H9 (cell line): ENCODE data around the gene RNF227. TPM values are rescaled to one million over a fixed set of nuclear protein-coding genes. Genes with fewer than 3 reads are reported as not detected.

Experiments
- DNase-seq: peaks from one replicate; pipeline ENCODE4 v3.0.0-alpha.2; 2017
- H2AFZ ChIP-seq: one replicate; pipeline ENCODE4 v1.6.1; 2013; ENCODE audit warnings: mild to moderate bottlenecking, low read length, control low read depth, moderate library complexity
- H2AK5ac ChIP-seq: 2 replicates; pipeline ENCODE4 v1.6.1; 2013; ENCODE audit warnings: low read length, control low read depth, mixed read lengths; ENCODE audit not compliant: insufficient read length
- H2BK120ac ChIP-seq: one replicate; pipeline ENCODE4 v1.6.1; 2013; ENCODE audit warnings: low read depth, mild to moderate bottlenecking, low read length, control low read depth, inconsistent platforms; ENCODE audit not compliant: poor library complexity, severe bottlenecking
- H2BK12ac ChIP-seq: 2 replicates; pipeline ENCODE4 v1.6.1; 2013; ENCODE audit warnings: low read length, control low read depth, mixed read lengths, low read depth; ENCODE audit not compliant: insufficient read length
- H2BK15ac ChIP-seq: 2 replicates; pipeline ENCODE4 v1.6.1; 2013; ENCODE audit warnings: low read depth, low read length, control low read depth
- H2BK20ac ChIP-seq: one replicate; pipeline ENCODE4 v1.6.1; 2013; ENCODE audit warnings: low read depth, mild to moderate bottlenecking, low read length, control low read depth, inconsistent platforms; ENCODE audit not compliant: poor library complexity, severe bottlenecking
- H2BK5ac ChIP-seq: 2 replicates; pipeline ENCODE4 v1.6.1; 2013; ENCODE audit warnings: low read length, control low read depth, mixed read lengths; ENCODE audit not compliant: insufficient read length
- H3K14ac ChIP-seq: 2 replicates; pipeline ENCODE4 v1.6.1; 2013; ENCODE audit warnings: low read length, control low read depth; ENCODE audit not compliant: insufficient read depth
- H3K18ac ChIP-seq: 2 replicates; pipeline ENCODE4 v1.6.1; 2013; ENCODE audit warnings: low read depth, mild to moderate bottlenecking, mixed read lengths, low read length, control low read depth; ENCODE audit not compliant: insufficient read length
- H3K23ac ChIP-seq: 2 replicates; pipeline ENCODE4 v1.6.1; 2013; ENCODE audit warnings: low read length, control low read depth, mixed read lengths, low read depth; ENCODE audit not compliant: insufficient read length
- H3K23me2 ChIP-seq: 2 replicates; pipeline ENCODE4 v1.6.1; 2013; ENCODE audit warnings: low read depth, mild to moderate bottlenecking, mixed read lengths, low read length, control low read depth; ENCODE audit not compliant: insufficient read length, poor library complexity, severe bottlenecking
- H3K27ac ChIP-seq: 2 replicates; pipeline ENCODE4 v1.5.1; 2013; ENCODE audit warnings: low read length, control low read depth, mixed read lengths, low read depth; ENCODE audit not compliant: insufficient read length
- H3K27me3 ChIP-seq: 2 replicates; pipeline ENCODE4 v1.6.1; 2013; ENCODE audit warnings: low read length, control low read depth, inconsistent platforms; ENCODE audit not compliant: insufficient read depth
- H3K4ac ChIP-seq: 2 replicates; pipeline ENCODE4 v1.6.1; 2013; ENCODE audit warnings: low read depth, mild to moderate bottlenecking, control low read depth, inconsistent platforms, low read length, moderate library complexity
- H3K4me1 ChIP-seq: 2 replicates; pipeline ENCODE4 v1.6.1; 2013; ENCODE audit warnings: low read length, control low read depth, inconsistent platforms; ENCODE audit not compliant: insufficient read depth
- H3K4me2 ChIP-seq: 2 replicates; pipeline ENCODE4 v1.6.1; 2013; ENCODE audit warnings: low read length, control low read depth, mixed read lengths; ENCODE audit not compliant: insufficient read length, insufficient read depth
- H3K56ac ChIP-seq: 2 replicates; pipeline ENCODE4 v1.6.1; 2013; ENCODE audit warnings: low read depth, mild to moderate bottlenecking, mixed read lengths, low read length, control low read depth; ENCODE audit not compliant: insufficient read length
- H3K79me1 ChIP-seq: 2 replicates; pipeline ENCODE4 v1.6.1; 2013; ENCODE audit warnings: low read depth, mild to moderate bottlenecking, moderate library complexity, low read length, control low read depth, inconsistent platforms; ENCODE audit not compliant: insufficient read depth, poor library complexity, severe bottlenecking
- H3K79me2 ChIP-seq: 2 replicates; pipeline ENCODE4 v1.6.1; 2013; ENCODE audit warnings: low read length, control low read depth, inconsistent platforms; ENCODE audit not compliant: insufficient read depth
- H3K9ac ChIP-seq: 2 replicates; pipeline ENCODE4 v1.6.1; 2013; ENCODE audit warnings: low read length, control low read depth, mixed read lengths; ENCODE audit not compliant: insufficient read length; ENCODE audit errors: extremely low read depth
- H3K9me3 ChIP-seq: one replicate; pipeline ENCODE4 v1.6.1; 2013; ENCODE audit warnings: low read depth, low read length, inconsistent platforms; ENCODE audit not compliant: control insufficient read depth
- H3T11ph ChIP-seq: one replicate; pipeline ENCODE4 v1.6.1; 2013; ENCODE audit warnings: mild to moderate bottlenecking, low read length, control low read depth, inconsistent platforms
- H4K20me1 ChIP-seq: one replicate; pipeline ENCODE4 v1.6.1; 2013; ENCODE audit not compliant: control insufficient read depth, insufficient read length, insufficient read depth
- H4K5ac ChIP-seq: 2 replicates; pipeline ENCODE4 v1.6.1; 2013; ENCODE audit warnings: low read depth, mild to moderate bottlenecking, mixed read lengths, low read length, control low read depth; ENCODE audit not compliant: insufficient read length
- H4K8ac ChIP-seq: replicated peaks from 2 replicates; pipeline ENCODE4 v1.6.1; 2013; ENCODE audit warnings: low read length, control low read depth, mixed read lengths, low read depth; ENCODE audit not compliant: insufficient read length
- H4K91ac ChIP-seq: 2 replicates; pipeline ENCODE4 v1.6.1; 2013; ENCODE audit warnings: low read depth, mild to moderate bottlenecking, moderate library complexity, mixed read lengths, low read length, control low read depth; ENCODE audit not compliant: insufficient read length
- H3K27ac Mint-ChIP-seq, 3 experiments: 2 replicates in 2 of 3; 3 replicates in 1 of 3; pipeline ENCODE4 v1.8.0; 2020 to 2021; ENCODE audit warnings: mixed read lengths in 3 of 3, mild to moderate bottlenecking in 1 of 3, moderate library complexity in 1 of 3
- H3K27me3 Mint-ChIP-seq: 2 replicates; pipeline ENCODE4 v1.8.0; 2021; ENCODE audit warnings: low read depth, mild to moderate bottlenecking, moderate library complexity, mixed read lengths
- H3K36me3 Mint-ChIP-seq, 3 experiments: 2 replicates in 2 of 3; 3 replicates in 1 of 3; pipeline ENCODE4 v1.8.0; 2020 to 2021; ENCODE audit warnings: low read depth in 3 of 3, mixed read lengths in 3 of 3; ENCODE audit not compliant: insufficient read depth in 1 of 3
- H3K4me1 Mint-ChIP-seq, 2 experiments: 2 replicates each; pipeline ENCODE4 v1.8.0; 2020; ENCODE audit warnings: mixed read lengths in 2 of 2
- H3K4me3 Mint-ChIP-seq, 2 experiments: 2 replicates in 1 of 2; 3 replicates in 1 of 2; pipeline ENCODE4 v1.8.0; 2020 to 2021; ENCODE audit warnings: mild to moderate bottlenecking in 2 of 2, mixed read lengths in 2 of 2, moderate library complexity in 1 of 2
- H3K9me3 Mint-ChIP-seq, 2 experiments: 2 replicates in 1 of 2; 3 replicates in 1 of 2; pipeline ENCODE4 v1.8.0; 2020; ENCODE audit warnings: mild to moderate bottlenecking in 2 of 2, mixed read lengths in 2 of 2, moderate library complexity in 1 of 2
- WGBS: extraction: QIAGEN DNeasy Blood & Tissue Kit; methylation state at CpG from one replicate; pipeline ENCODE4 v1.1.7; 2013; ENCODE audit warnings: missing lambda C conversion rate, low lambda C conversion rate, mixed read lengths; ENCODE audit not compliant: insufficient read length; ENCODE audit errors: extremely low coverage; 5-methylcytosine and 5-hydroxymethylcytosine counted together
- total RNA-seq: library from RNA; stranded (reverse); gene quantifications from 2 replicates; pipeline ENCODE4 v1.2.1, GENCODE V29; 2021
- TF ChIP-seq, protein P1 (sequence below): fragments of 200-600 bp; sonication (generic); conservative IDR thresholded peaks from 3 replicates; pipeline ENCODE4 v1.8.0; 2021; ENCODE audit warnings: antibody characterized with exemption, mild to moderate bottlenecking

Gene RNF227
- total RNA-seq, 1 experiment from 2014 or later: 1.9 TPM

DNA sequence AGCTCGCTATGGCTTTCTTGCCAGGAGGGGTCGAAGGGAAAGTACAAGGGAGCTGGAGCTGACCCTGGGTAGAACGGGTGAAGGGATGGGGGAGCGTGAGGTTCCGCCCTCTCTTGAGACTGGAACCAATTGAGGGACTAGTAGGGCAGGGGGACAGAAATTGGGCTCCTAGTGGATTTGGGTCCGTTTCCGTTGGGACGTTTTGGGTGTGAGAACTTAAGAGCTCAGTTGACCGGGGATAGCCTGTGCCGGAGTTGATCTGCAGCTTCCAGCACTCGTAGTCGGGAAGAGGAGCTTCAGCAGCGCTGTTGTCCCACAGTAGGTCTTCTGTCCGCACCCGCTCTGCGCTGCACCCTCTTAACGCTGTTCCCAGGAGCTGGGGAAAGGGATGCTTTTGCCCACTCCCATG is 16.4 kb upstream of the RNF227 start:
- peak; percentile 61 for DNase-seq
- Mint-ChIP-seq H3K27me3 (peaks cover 25% of the 10 kb centered on the region), H3K4me3 (peak overlapping the region; percentile 93 to 94), H3K36me3 (peaks cover 4 to 29% (median 25%) of the 10 kb centered on the region in 3 experiments; a peak in 5 of 7 replicates), H3K27ac (peak overlapping the region; percentile 14 to 97 (median 85); a peak in 5 of 7 replicates), H3K9me3 (no peaks in the 10 kb centered on the region), H3K4me1 (peaks cover 29 to 33% of the 10 kb centered on the region in 2 experiments)
- Histone ChIP-seq H3T11ph (no peak overlapping the region), H2BK20ac (no peak overlapping the region), H3K4me1 (no peaks in the 10 kb centered on the region), H2BK15ac (no peak overlapping the region), H4K91ac (no peak overlapping the region), H3K18ac (no peak overlapping the region), H3K79me2 (no peaks in the 10 kb centered on the region), H2BK12ac (no peak overlapping the region), H3K14ac (no peak overlapping the region), H2AFZ (no peak overlapping the region), H4K8ac (no peak overlapping the region), H3K79me1 (no peaks in the 10 kb centered on the region), H2BK120ac (no peak overlapping the region), H2AK5ac (no peak overlapping the region), H3K4ac (no peak overlapping the region), H3K27me3 (peaks cover 13% of the 10 kb centered on the region; the same call in 1 of the 2 replicates), H3K27ac (no peak overlapping the region), H3K23ac (no peak overlapping the region), H2BK5ac (no peak overlapping the region), H3K9ac (peak overlapping the region; percentile 36), H3K23me2 (peaks cover 14% of the 10 kb centered on the region), H4K20me1 (no peaks in the 10 kb centered on the region), H3K56ac (no peak overlapping the region), H4K5ac (no peak overlapping the region), H3K4me2 (peak overlapping the region; percentile 96), H3K9me3 (no peaks in the 10 kb centered on the region)
- TF ChIP-seq, protein P1, sequence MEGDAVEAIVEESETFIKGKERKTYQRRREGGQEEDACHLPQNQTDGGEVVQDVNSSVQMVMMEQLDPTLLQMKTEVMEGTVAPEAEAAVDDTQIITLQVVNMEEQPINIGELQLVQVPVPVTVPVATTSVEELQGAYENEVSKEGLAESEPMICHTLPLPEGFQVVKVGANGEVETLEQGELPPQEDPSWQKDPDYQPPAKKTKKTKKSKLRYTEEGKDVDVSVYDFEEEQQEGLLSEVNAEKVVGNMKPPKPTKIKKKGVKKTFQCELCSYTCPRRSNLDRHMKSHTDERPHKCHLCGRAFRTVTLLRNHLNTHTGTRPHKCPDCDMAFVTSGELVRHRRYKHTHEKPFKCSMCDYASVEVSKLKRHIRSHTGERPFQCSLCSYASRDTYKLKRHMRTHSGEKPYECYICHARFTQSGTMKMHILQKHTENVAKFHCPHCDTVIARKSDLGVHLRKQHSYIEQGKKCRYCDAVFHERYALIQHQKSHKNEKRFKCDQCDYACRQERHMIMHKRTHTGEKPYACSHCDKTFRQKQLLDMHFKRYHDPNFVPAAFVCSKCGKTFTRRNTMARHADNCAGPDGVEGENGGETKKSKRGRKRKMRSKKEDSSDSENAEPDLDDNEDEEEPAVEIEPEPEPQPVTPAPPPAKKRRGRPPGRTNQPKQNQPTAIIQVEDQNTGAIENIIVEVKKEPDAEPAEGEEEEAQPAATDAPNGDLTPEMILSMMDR: no peak
- no CpG with 5 or more reads among the region's 17 CpGs for WGBS
